ENCODE results near the gene IFI27L1. TPM values are rescaled to one million over a fixed set of nuclear protein-coding genes. Genes with fewer than 3 reads are reported as not detected.

IFI27L1 gene
- total and polyA plus RNA-seq, 2 of the 13 experiments (the other 11 are each of a cell fraction or from before 2014, with no cell fraction given): 11.9 to 19.0 TPM

GRCh38 chr14:94122438-94122837, 41.3 kb downstream of the IFI27L1 start:
- intact Hi-C loops (cut with micrococcal nuclease; ENCODE audit: unreplicated experiment) (no loop called here), in situ Hi-C loops (cut with HindIII; ENCODE audit: extremely low pct_ligation_motif_present, low pct_unique_long_range_greater_than_20kb) (no loop called here)
- no peaks in the 10 kb centered on the region for H3K79me2 ChIP-seq (ENCODE audit: insufficient read depth, low read length)
- H3K4me2 ChIP-seq (ENCODE audit: low read depth, low read length): no peak overlapping the region
- ATAC-seq (no peak), FAIRE-seq (no peak), DNase-seq (ENCODE audit: low spot score) (no peak)
- no peaks in the 10 kb centered on the region for H3K9me3 ChIP-seq (ENCODE audit: low read length)
- no peak overlapping the region for H3K4me3 ChIP-seq (replicated peaks in 1 of 3; ENCODE audit: insufficient read depth in 1 of 3, low read depth in 2 of 3, low read length in 3 of 3)
- ChIA-PET POLR2A (no interaction called here), CTCF (ENCODE audit: low intra/inter-chr PET ratio, low total read pairs) (no interaction called here)
- 36% methylated on average over 3 of the region's 3 CpGs for WGBS (ENCODE audit: low lambda C conversion rate)
- peaks cover 2 to 25% of the 10 kb centered on the region in 2 experiments; a peak in 3 of 5 replicates for H3K27me3 ChIP-seq (ENCODE audit: control insufficient read depth in 1 of 2, insufficient read depth in 2 of 2, low read length in 2 of 2)
- H4K20me1 ChIP-seq (ENCODE audit: insufficient read depth, low read length): no peaks in the 10 kb centered on the region
- no peaks in the 10 kb centered on the region for H3K36me3 ChIP-seq (replicated peaks in 1 of 2; ENCODE audit: control insufficient read depth in 1 of 2, insufficient read depth in 2 of 2, low read length in 2 of 2)
- BruUV-seq (replicated peaks): no TSS peak
- peaks cover 20% of the 10 kb centered on the region for H3K4me1 ChIP-seq (ENCODE audit: insufficient read depth, low read length)
- H2AFZ ChIP-seq (ENCODE audit: low read length): no peak overlapping the region
- H3K27ac ChIP-seq (ENCODE audit: extremely low read length, insufficient read depth, low read length): no peak overlapping the region
- no peak overlapping the region for H3K9ac ChIP-seq (ENCODE audit: insufficient read depth, low read depth, low read length)
- TF ChIP-seq NFRKB (IDR thresholded peaks at IDR 0.05) (no peak), KDM4B (CRISPR knock-in tag; IDR thresholded peaks at IDR 0.05) (no peak), HDAC2 (CRISPR knock-in tag; IDR thresholded peaks at IDR 0.05) (no peak), PATZ1 (CRISPR knock-in tag; IDR thresholded peaks at IDR 0.05) (no peak), CBFB (CRISPR knock-in tag; IDR thresholded peaks at IDR 0.05) (no peak), SNAPC5 (CRISPR knock-in tag; IDR thresholded peaks at IDR 0.05; ENCODE audit: borderline replicate concordance) (no peak), ZNF569 (CRISPR knock-in tag; IDR thresholded peaks at IDR 0.05; ENCODE audit: borderline replicate concordance) (no peak), IKZF5 (CRISPR knock-in tag; IDR thresholded peaks at IDR 0.05) (no peak), TCF7L2 (IDR thresholded peaks at IDR 0.05; ENCODE audit: low read depth, low read length) (no peak), THAP11 (CRISPR knock-in tag; IDR thresholded peaks at IDR 0.05) (no peak), HOXA5 (CRISPR knock-in tag; IDR thresholded peaks at IDR 0.05) (no peak), KLF16 (CRISPR knock-in tag; IDR thresholded peaks at IDR 0.05) (no peak), ARNT (IDR thresholded peaks at IDR 0.05) (no peak), NRL (CRISPR knock-in tag; IDR thresholded peaks at IDR 0.05; ENCODE audit: borderline replicate concordance) (no peak), FOXO1 (CRISPR knock-in tag; IDR thresholded peaks at IDR 0.05) (no peak)
- TF ChIP-seq, protein P1, sequence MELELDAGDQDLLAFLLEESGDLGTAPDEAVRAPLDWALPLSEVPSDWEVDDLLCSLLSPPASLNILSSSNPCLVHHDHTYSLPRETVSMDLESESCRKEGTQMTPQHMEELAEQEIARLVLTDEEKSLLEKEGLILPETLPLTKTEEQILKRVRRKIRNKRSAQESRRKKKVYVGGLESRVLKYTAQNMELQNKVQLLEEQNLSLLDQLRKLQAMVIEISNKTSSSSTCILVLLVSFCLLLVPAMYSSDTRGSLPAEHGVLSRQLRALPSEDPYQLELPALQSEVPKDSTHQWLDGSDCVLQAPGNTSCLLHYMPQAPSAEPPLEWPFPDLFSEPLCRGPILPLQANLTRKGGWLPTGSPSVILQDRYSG (CRISPR knock-in tag; IDR thresholded peaks at IDR 0.05): no peak
- TF ChIP-seq, protein P2, sequence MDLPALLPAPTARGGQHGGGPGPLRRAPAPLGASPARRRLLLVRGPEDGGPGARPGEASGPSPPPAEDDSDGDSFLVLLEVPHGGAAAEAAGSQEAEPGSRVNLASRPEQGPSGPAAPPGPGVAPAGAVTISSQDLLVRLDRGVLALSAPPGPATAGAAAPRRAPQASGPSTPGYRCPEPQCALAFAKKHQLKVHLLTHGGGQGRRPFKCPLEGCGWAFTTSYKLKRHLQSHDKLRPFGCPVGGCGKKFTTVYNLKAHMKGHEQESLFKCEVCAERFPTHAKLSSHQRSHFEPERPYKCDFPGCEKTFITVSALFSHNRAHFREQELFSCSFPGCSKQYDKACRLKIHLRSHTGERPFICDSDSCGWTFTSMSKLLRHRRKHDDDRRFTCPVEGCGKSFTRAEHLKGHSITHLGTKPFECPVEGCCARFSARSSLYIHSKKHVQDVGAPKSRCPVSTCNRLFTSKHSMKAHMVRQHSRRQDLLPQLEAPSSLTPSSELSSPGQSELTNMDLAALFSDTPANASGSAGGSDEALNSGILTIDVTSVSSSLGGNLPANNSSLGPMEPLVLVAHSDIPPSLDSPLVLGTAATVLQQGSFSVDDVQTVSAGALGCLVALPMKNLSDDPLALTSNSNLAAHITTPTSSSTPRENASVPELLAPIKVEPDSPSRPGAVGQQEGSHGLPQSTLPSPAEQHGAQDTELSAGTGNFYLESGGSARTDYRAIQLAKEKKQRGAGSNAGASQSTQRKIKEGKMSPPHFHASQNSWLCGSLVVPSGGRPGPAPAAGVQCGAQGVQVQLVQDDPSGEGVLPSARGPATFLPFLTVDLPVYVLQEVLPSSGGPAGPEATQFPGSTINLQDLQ (CRISPR knock-in tag; IDR thresholded peaks at IDR 0.05): no peak
- TF ChIP-seq, protein P3, sequence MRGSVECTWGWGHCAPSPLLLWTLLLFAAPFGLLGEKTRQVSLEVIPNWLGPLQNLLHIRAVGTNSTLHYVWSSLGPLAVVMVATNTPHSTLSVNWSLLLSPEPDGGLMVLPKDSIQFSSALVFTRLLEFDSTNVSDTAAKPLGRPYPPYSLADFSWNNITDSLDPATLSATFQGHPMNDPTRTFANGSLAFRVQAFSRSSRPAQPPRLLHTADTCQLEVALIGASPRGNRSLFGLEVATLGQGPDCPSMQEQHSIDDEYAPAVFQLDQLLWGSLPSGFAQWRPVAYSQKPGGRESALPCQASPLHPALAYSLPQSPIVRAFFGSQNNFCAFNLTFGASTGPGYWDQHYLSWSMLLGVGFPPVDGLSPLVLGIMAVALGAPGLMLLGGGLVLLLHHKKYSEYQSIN (CRISPR knock-in tag; IDR thresholded peaks at IDR 0.05; ENCODE audit: borderline replicate concordance): no peak
